B cell (primary cell): ENCODE measurements around the gene PMF1. TPM values are rescaled to one million over a fixed set of nuclear protein-coding genes. Genes with fewer than 3 reads are reported as not detected.

Experiments used
- ATAC-seq: fragments of 200-7000 bp; cut with Tn5 transposase; one replicate; pipeline ENCODE4 v1.10.0; 2021; ENCODE audit warnings: low read depth, mild to moderate bottlenecking, moderate number of reproducible peaks, moderate library complexity
- CTCF ChIA-PET: fragments of 350-600 bp; sonication (Branson Sonifier 250); formaldehyde crosslinking; loops from one replicate; lab custom pipeline; 2021; ENCODE audit warnings: antibody characterized with exemption, inconsistent platforms; lab: Charles Lee
- POLR2A ChIA-PET: fragments of 350-600 bp; sonication (Branson Sonifier 250); formaldehyde crosslinking; loops from one replicate; lab custom pipeline; 2021; ENCODE audit warnings: antibody characterized with exemption; lab: Charles Lee
- DNase-seq: peaks from one replicate; pipeline ENCODE4 v3.0.0; 2013
- H2AFZ ChIP-seq: 2 replicates; pipeline ENCODE4 v1.6.1; 2012; ENCODE audit warnings: mild to moderate bottlenecking, low read depth, low read length; ENCODE audit not compliant: insufficient read depth, poor library complexity, severe bottlenecking
- H3K27ac ChIP-seq, 2 donors: 1 replicate in 1 of 2; 2 replicates in 1 of 2; pipeline ENCODE4 v1.5.1; 2012 to 2013; ENCODE audit warnings: low read length in 2 of 2, mild to moderate bottlenecking in 2 of 2, moderate library complexity in 1 of 2
- H3K27me3 ChIP-seq, 4 experiments: fragments of 200-600 bp in 1 of 4; sonication (generic) in 1 of 4; replicated peaks in 1 of 4; 1 replicate in 2 of 4; 2 replicates in 2 of 4; pipeline versions ENCODE4 v1.6.1 to v1.7.0; 2013 to 2016; ENCODE audit warnings: low read length in 3 of 4, mild to moderate bottlenecking in 2 of 4, mixed read lengths in 1 of 4, moderate library complexity in 1 of 4; ENCODE audit not compliant: insufficient read depth in 4 of 4, control insufficient read depth in 3 of 4; ENCODE audit errors: control extremely low read depth in 1 of 4
- H3K36me3 ChIP-seq, 2 experiments: replicated peaks in 1 of 2; 1 replicate in 1 of 2; 2 replicates in 1 of 2; pipeline versions ENCODE4 v1.6.1 to v1.7.1; 2013; ENCODE audit warnings: low read length in 1 of 2; ENCODE audit not compliant: insufficient read depth in 2 of 2, control insufficient read depth in 1 of 2; ENCODE audit errors: control extremely low read depth in 1 of 2, extremely low read depth in 1 of 2
- H3K4me1 ChIP-seq, 2 donors: fragments of 200-600 bp in 1 of 2; sonication (generic) in 1 of 2; 1 replicate in 1 of 2; 2 replicates in 1 of 2; pipeline versions ENCODE4 v1.5.1 to v1.6.1; 2013 to 2017; ENCODE audit warnings: low read length in 2 of 2; ENCODE audit not compliant: control insufficient read depth in 2 of 2, insufficient read depth in 2 of 2
- H3K4me2 ChIP-seq: replicated peaks from 2 replicates; pipeline ENCODE3; 2012; ENCODE audit warnings: mild to moderate bottlenecking, low read depth, low read length; ENCODE audit not compliant: poor library complexity, severe bottlenecking
- H3K4me3 ChIP-seq, 5 experiments: fragments of 200-600 bp in 1 of 5; sonication (generic) in 1 of 5; 1 replicate in 3 of 5; 2 replicates in 2 of 5; pipeline versions ENCODE4 v1.5.1 to v1.7.0; 2011 to 2016; ENCODE audit warnings: low read length in 4 of 5, mild to moderate bottlenecking in 4 of 5, low read depth in 2 of 5, control low read depth in 1 of 5, moderate library complexity in 1 of 5; ENCODE audit not compliant: insufficient read depth in 1 of 5; ENCODE audit errors: control extremely low read depth in 1 of 5, extremely low read depth in 1 of 5
- H3K79me2 ChIP-seq: fragments of 200-600 bp; sonication (generic); one replicate; pipeline ENCODE4 v1.6.0; 2016; ENCODE audit warnings: low read length; ENCODE audit not compliant: control insufficient read depth, insufficient read depth
- H3K9ac ChIP-seq: fragments of 200-600 bp; sonication (generic); 2 replicates; pipeline ENCODE4 v1.6.1; 2017; ENCODE audit warnings: mild to moderate bottlenecking, low read length, moderate library complexity
- H3K9me3 ChIP-seq, 3 donors: one replicate each; pipeline versions ENCODE4 v1.6.1 to v1.7.1; 2013; ENCODE audit warnings: low read length in 2 of 3; ENCODE audit not compliant: control insufficient read depth in 2 of 3, insufficient read depth in 1 of 3; ENCODE audit errors: control extremely low read depth in 1 of 3
- H4K20me1 ChIP-seq: 2 replicates; pipeline ENCODE4 v1.6.0; 2012; ENCODE audit warnings: mild to moderate bottlenecking, low read length; ENCODE audit not compliant: insufficient read depth, control insufficient read depth, poor library complexity, severe bottlenecking
- H3K27ac Mint-ChIP-seq: one replicate; pipeline ENCODE4 v1.8.0; 2021; ENCODE audit warnings: mixed read lengths
- H3K27me3 Mint-ChIP-seq: one replicate; pipeline ENCODE4 v1.8.0; 2021; ENCODE audit warnings: mixed read lengths
- H3K4me1 Mint-ChIP-seq: one replicate; pipeline ENCODE4 v1.8.0; 2021; ENCODE audit warnings: mixed read lengths
- H3K4me3 Mint-ChIP-seq: one replicate; pipeline ENCODE4 v1.8.0; 2021; ENCODE audit warnings: mixed read lengths
- H3K9me3 Mint-ChIP-seq: one replicate; pipeline ENCODE4 v1.8.0; 2022; ENCODE audit warnings: mixed read lengths; ENCODE audit not compliant: insufficient read depth
- EZH2 ChIP-seq: IDR thresholded peaks from 2 replicates; pipeline ENCODE4 v1.6.1; 2012; ENCODE audit warnings: borderline replicate concordance, low read depth, mild to moderate bottlenecking, moderate library complexity, low read length; ENCODE audit not compliant: insufficient read depth, poor library complexity, severe bottlenecking
- WGBS: methylation state at CpG from one replicate; pipeline ENCODE4 v1.1.5; 2013; ENCODE audit warnings: missing lambda C conversion rate; ENCODE audit not compliant: insufficient coverage; 5-methylcytosine and 5-hydroxymethylcytosine counted together
- intact Hi-C: fragments of 100-400 bp; cut with micrococcal nuclease; formaldehyde crosslinking; loops from one replicate; pipeline ENCODE4 v1.10.0; 2022
- polyA plus RNA-seq: library from polyadenylated mRNA; depleted of rRNA; stranded (reverse); fragments of >200 nt; gene quantifications from 2 replicates; pipeline ENCODE4 v1.2.3, GENCODE V29; 2012
- total RNA-seq, 2 donors: library from RNA; stranded (reverse); fragments of 120-200 nt in 1 of 2; gene quantifications; 1 replicate in 1 of 2; 2 replicates in 1 of 2; pipeline versions ENCODE4 v1.2.3 to v1.2.4, GENCODE V29; 2013 to 2022
- TF ChIP-seq, protein P1 (sequence below): fragments of 200-600 bp; IDR thresholded peaks from one replicate; pipeline ENCODE4 v1.8.0; 2022; ENCODE audit warnings: antibody characterized with exemption, mild to moderate bottlenecking

Gene PMF1
- total and polyA plus RNA-seq, 2 donors (not counting 1 experiment from before 2014, with no cell fraction given): 58.3 to 101 TPM

DNA sequence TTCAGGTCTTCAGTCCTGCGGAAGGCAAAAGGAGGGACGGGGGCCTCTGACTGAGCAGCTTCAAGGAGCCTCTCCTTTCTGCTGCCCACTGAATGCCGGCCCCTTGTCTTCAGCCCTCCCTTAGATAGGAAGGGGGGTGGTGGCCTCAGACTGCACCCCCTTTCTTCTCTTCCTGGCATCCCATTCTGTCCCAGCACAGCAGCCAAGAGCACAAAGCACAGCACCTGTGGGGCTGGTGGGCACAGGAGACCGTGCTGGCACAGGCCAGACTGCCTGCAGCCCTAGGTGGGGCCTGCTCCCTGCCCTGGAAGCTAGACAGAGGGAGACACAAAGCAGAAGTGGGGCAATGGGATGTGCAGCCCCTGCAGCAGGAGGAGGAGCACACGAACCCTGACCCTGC, 36.8 kb downstream of the PMF1 start:
- H3K36me3 ChIP-seq: peaks cover 3 to 45% of the 10 kb centered on the region in 2 experiments
- 93% methylated on average over 2 of the region's 5 CpGs for WGBS
- CTCF ChIA-PET: no interaction called here

DNA sequence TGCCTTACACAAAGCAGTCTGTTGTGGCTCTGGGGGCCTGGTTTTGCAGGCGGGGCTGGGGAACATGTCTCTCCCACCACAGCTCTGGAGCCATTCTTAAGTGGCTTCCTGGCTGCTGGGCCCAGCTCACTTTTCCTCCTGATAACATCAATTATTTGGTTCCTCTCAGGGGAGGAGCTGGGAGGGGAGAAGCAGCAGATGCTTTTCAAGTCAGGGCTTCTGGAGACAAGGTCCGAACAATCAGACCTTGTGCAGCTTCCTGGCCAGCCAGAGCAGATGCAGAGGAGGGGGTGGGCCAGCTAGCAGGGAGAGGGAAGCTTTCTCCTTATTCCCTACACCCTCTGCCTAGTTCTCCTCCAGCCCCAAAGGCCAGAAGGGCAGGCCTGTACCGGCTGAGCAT, 38.7 kb downstream of the PMF1 start:
- no peak for ATAC-seq
- H3K27ac Mint-ChIP-seq: no peak overlapping the region
- H3K4me3 Mint-ChIP-seq: no peak overlapping the region
- no peak for DNase-seq
- no peak for TF ChIP-seq EZH2
- TF ChIP-seq, protein P1, sequence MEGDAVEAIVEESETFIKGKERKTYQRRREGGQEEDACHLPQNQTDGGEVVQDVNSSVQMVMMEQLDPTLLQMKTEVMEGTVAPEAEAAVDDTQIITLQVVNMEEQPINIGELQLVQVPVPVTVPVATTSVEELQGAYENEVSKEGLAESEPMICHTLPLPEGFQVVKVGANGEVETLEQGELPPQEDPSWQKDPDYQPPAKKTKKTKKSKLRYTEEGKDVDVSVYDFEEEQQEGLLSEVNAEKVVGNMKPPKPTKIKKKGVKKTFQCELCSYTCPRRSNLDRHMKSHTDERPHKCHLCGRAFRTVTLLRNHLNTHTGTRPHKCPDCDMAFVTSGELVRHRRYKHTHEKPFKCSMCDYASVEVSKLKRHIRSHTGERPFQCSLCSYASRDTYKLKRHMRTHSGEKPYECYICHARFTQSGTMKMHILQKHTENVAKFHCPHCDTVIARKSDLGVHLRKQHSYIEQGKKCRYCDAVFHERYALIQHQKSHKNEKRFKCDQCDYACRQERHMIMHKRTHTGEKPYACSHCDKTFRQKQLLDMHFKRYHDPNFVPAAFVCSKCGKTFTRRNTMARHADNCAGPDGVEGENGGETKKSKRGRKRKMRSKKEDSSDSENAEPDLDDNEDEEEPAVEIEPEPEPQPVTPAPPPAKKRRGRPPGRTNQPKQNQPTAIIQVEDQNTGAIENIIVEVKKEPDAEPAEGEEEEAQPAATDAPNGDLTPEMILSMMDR: no peak
- peaks cover under 1% of the 10 kb centered on the region for H3K4me1 Mint-ChIP-seq
- Histone ChIP-seq H3K36me3 (peaks cover 4 to 55% of the 10 kb centered on the region in 2 experiments), H2AFZ (no peak overlapping the region), H3K4me2 (no peak overlapping the region), H3K4me1 (no peaks in the 10 kb centered on the region), H3K9ac (no peak overlapping the region), H4K20me1 (no peaks in the 10 kb centered on the region), H3K79me2 (no peaks in the 10 kb centered on the region), H3K9me3 (no peaks in the 10 kb centered on the region), H3K27me3 (no peaks in the 10 kb centered on the region), H3K27ac (no peak overlapping the region), H3K4me3 (no peak overlapping the region)
- H3K9me3 Mint-ChIP-seq: no peaks in the 10 kb centered on the region
- intact Hi-C loops: no loop called here
- WGBS: 55% methylated on average over 2 of the region's 3 CpGs
- no peaks in the 10 kb centered on the region for H3K27me3 Mint-ChIP-seq
- ChIA-PET POLR2A (no interaction called here), CTCF (interaction anchor here (0.5 kb wide), 1 partner anchor 51 kb away, joined by 4 read pairs; no protein-coding TSS in a partner anchor)

More for the DNA sequence above, 36.8 kb downstream of the PMF1 start:
- no peak overlapping the region for H3K27ac ChIP-seq
- DNase-seq (no peak), ATAC-seq (no peak)
- H3K9ac ChIP-seq: no peak overlapping the region
- H3K4me3 ChIP-seq: no peak overlapping the region
- Mint-ChIP-seq H3K9me3 (no peaks in the 10 kb centered on the region), H3K27me3 (peaks cover 7% of the 10 kb centered on the region), H3K4me3 (no peak overlapping the region), H3K27ac (no peak overlapping the region), H3K4me1 (peaks cover 17% of the 10 kb centered on the region)
- H3K27me3 ChIP-seq: peaks cover 0 to 12% (median 0%) of the 10 kb centered on the region in 4 experiments
- no peak for TF ChIP-seq EZH2
- TF ChIP-seq, protein P1: no peak
- H3K9me3 ChIP-seq: peaks cover 0 to 2% (median 0%) of the 10 kb centered on the region in 3 donors
- no peaks in the 10 kb centered on the region for H4K20me1 ChIP-seq
- peaks cover 14 to 15% of the 10 kb centered on the region in 2 donors for H3K4me1 ChIP-seq
- no peak overlapping the region for H2AFZ ChIP-seq
- no peak overlapping the region for H3K4me2 ChIP-seq
- H3K79me2 ChIP-seq: no peaks in the 10 kb centered on the region
- intact Hi-C loops: no loop called here
- POLR2A ChIA-PET: no interaction called here
